H9 (cell line): ENCODE data around the gene TMPRSS2. TPM values are rescaled to one million over a fixed set of nuclear protein-coding genes. Genes with fewer than 3 reads are reported as not detected.

Experiments
- DNase-seq: peaks from one replicate; pipeline ENCODE4 v3.0.0-alpha.2; 2017
- H2AFZ ChIP-seq: one replicate; pipeline ENCODE4 v1.6.1; 2013; ENCODE audit warnings: mild to moderate bottlenecking, low read length, control low read depth, moderate library complexity
- H2AK5ac ChIP-seq: 2 replicates; pipeline ENCODE4 v1.6.1; 2013; ENCODE audit warnings: low read length, control low read depth, mixed read lengths; ENCODE audit not compliant: insufficient read length
- H2BK120ac ChIP-seq: one replicate; pipeline ENCODE4 v1.6.1; 2013; ENCODE audit warnings: low read depth, mild to moderate bottlenecking, low read length, control low read depth, inconsistent platforms; ENCODE audit not compliant: poor library complexity, severe bottlenecking
- H2BK12ac ChIP-seq: 2 replicates; pipeline ENCODE4 v1.6.1; 2013; ENCODE audit warnings: low read length, control low read depth, mixed read lengths, low read depth; ENCODE audit not compliant: insufficient read length
- H2BK15ac ChIP-seq: 2 replicates; pipeline ENCODE4 v1.6.1; 2013; ENCODE audit warnings: low read depth, low read length, control low read depth
- H2BK20ac ChIP-seq: one replicate; pipeline ENCODE4 v1.6.1; 2013; ENCODE audit warnings: low read depth, mild to moderate bottlenecking, low read length, control low read depth, inconsistent platforms; ENCODE audit not compliant: poor library complexity, severe bottlenecking
- H2BK5ac ChIP-seq: 2 replicates; pipeline ENCODE4 v1.6.1; 2013; ENCODE audit warnings: low read length, control low read depth, mixed read lengths; ENCODE audit not compliant: insufficient read length
- H3K14ac ChIP-seq: 2 replicates; pipeline ENCODE4 v1.6.1; 2013; ENCODE audit warnings: low read length, control low read depth; ENCODE audit not compliant: insufficient read depth
- H3K18ac ChIP-seq: 2 replicates; pipeline ENCODE4 v1.6.1; 2013; ENCODE audit warnings: low read depth, mild to moderate bottlenecking, mixed read lengths, low read length, control low read depth; ENCODE audit not compliant: insufficient read length
- H3K23ac ChIP-seq: 2 replicates; pipeline ENCODE4 v1.6.1; 2013; ENCODE audit warnings: low read length, control low read depth, mixed read lengths, low read depth; ENCODE audit not compliant: insufficient read length
- H3K23me2 ChIP-seq: 2 replicates; pipeline ENCODE4 v1.6.1; 2013; ENCODE audit warnings: low read depth, mild to moderate bottlenecking, mixed read lengths, low read length, control low read depth; ENCODE audit not compliant: insufficient read length, poor library complexity, severe bottlenecking
- H3K27ac ChIP-seq: 2 replicates; pipeline ENCODE4 v1.5.1; 2013; ENCODE audit warnings: low read length, control low read depth, mixed read lengths, low read depth; ENCODE audit not compliant: insufficient read length
- H3K27me3 ChIP-seq: 2 replicates; pipeline ENCODE4 v1.6.1; 2013; ENCODE audit warnings: low read length, control low read depth, inconsistent platforms; ENCODE audit not compliant: insufficient read depth
- H3K4ac ChIP-seq: 2 replicates; pipeline ENCODE4 v1.6.1; 2013; ENCODE audit warnings: low read depth, mild to moderate bottlenecking, control low read depth, inconsistent platforms, low read length, moderate library complexity
- H3K4me1 ChIP-seq: 2 replicates; pipeline ENCODE4 v1.6.1; 2013; ENCODE audit warnings: low read length, control low read depth, inconsistent platforms; ENCODE audit not compliant: insufficient read depth
- H3K4me2 ChIP-seq: 2 replicates; pipeline ENCODE4 v1.6.1; 2013; ENCODE audit warnings: low read length, control low read depth, mixed read lengths; ENCODE audit not compliant: insufficient read length, insufficient read depth
- H3K56ac ChIP-seq: 2 replicates; pipeline ENCODE4 v1.6.1; 2013; ENCODE audit warnings: low read depth, mild to moderate bottlenecking, mixed read lengths, low read length, control low read depth; ENCODE audit not compliant: insufficient read length
- H3K79me1 ChIP-seq: 2 replicates; pipeline ENCODE4 v1.6.1; 2013; ENCODE audit warnings: low read depth, mild to moderate bottlenecking, moderate library complexity, low read length, control low read depth, inconsistent platforms; ENCODE audit not compliant: insufficient read depth, poor library complexity, severe bottlenecking
- H3K79me2 ChIP-seq: 2 replicates; pipeline ENCODE4 v1.6.1; 2013; ENCODE audit warnings: low read length, control low read depth, inconsistent platforms; ENCODE audit not compliant: insufficient read depth
- H3K9ac ChIP-seq: 2 replicates; pipeline ENCODE4 v1.6.1; 2013; ENCODE audit warnings: low read length, control low read depth, mixed read lengths; ENCODE audit not compliant: insufficient read length; ENCODE audit errors: extremely low read depth
- H3K9me3 ChIP-seq: one replicate; pipeline ENCODE4 v1.6.1; 2013; ENCODE audit warnings: low read depth, low read length, inconsistent platforms; ENCODE audit not compliant: control insufficient read depth
- H3T11ph ChIP-seq: one replicate; pipeline ENCODE4 v1.6.1; 2013; ENCODE audit warnings: mild to moderate bottlenecking, low read length, control low read depth, inconsistent platforms
- H4K20me1 ChIP-seq: one replicate; pipeline ENCODE4 v1.6.1; 2013; ENCODE audit not compliant: control insufficient read depth, insufficient read length, insufficient read depth
- H4K5ac ChIP-seq: 2 replicates; pipeline ENCODE4 v1.6.1; 2013; ENCODE audit warnings: low read depth, mild to moderate bottlenecking, mixed read lengths, low read length, control low read depth; ENCODE audit not compliant: insufficient read length
- H4K8ac ChIP-seq: replicated peaks from 2 replicates; pipeline ENCODE4 v1.6.1; 2013; ENCODE audit warnings: low read length, control low read depth, mixed read lengths, low read depth; ENCODE audit not compliant: insufficient read length
- H4K91ac ChIP-seq: 2 replicates; pipeline ENCODE4 v1.6.1; 2013; ENCODE audit warnings: low read depth, mild to moderate bottlenecking, moderate library complexity, mixed read lengths, low read length, control low read depth; ENCODE audit not compliant: insufficient read length
- H3K27ac Mint-ChIP-seq, 3 experiments: 2 replicates in 2 of 3; 3 replicates in 1 of 3; pipeline ENCODE4 v1.8.0; 2020 to 2021; ENCODE audit warnings: mixed read lengths in 3 of 3, mild to moderate bottlenecking in 1 of 3, moderate library complexity in 1 of 3
- H3K27me3 Mint-ChIP-seq: 2 replicates; pipeline ENCODE4 v1.8.0; 2021; ENCODE audit warnings: low read depth, mild to moderate bottlenecking, moderate library complexity, mixed read lengths
- H3K36me3 Mint-ChIP-seq, 3 experiments: 2 replicates in 2 of 3; 3 replicates in 1 of 3; pipeline ENCODE4 v1.8.0; 2020 to 2021; ENCODE audit warnings: low read depth in 3 of 3, mixed read lengths in 3 of 3; ENCODE audit not compliant: insufficient read depth in 1 of 3
- H3K4me1 Mint-ChIP-seq, 2 experiments: 2 replicates each; pipeline ENCODE4 v1.8.0; 2020; ENCODE audit warnings: mixed read lengths in 2 of 2
- H3K4me3 Mint-ChIP-seq, 2 experiments: 2 replicates in 1 of 2; 3 replicates in 1 of 2; pipeline ENCODE4 v1.8.0; 2020 to 2021; ENCODE audit warnings: mild to moderate bottlenecking in 2 of 2, mixed read lengths in 2 of 2, moderate library complexity in 1 of 2
- H3K9me3 Mint-ChIP-seq, 2 experiments: 2 replicates in 1 of 2; 3 replicates in 1 of 2; pipeline ENCODE4 v1.8.0; 2020; ENCODE audit warnings: mild to moderate bottlenecking in 2 of 2, mixed read lengths in 2 of 2, moderate library complexity in 1 of 2
- CTCF ChIP-seq: fragments of 200-600 bp; sonication (generic); conservative IDR thresholded peaks from 3 replicates; pipeline ENCODE4 v1.8.0; 2021; ENCODE audit warnings: antibody characterized with exemption, mild to moderate bottlenecking
- WGBS: extraction: QIAGEN DNeasy Blood & Tissue Kit; methylation state at CpG from one replicate; pipeline ENCODE4 v1.1.7; 2013; ENCODE audit warnings: missing lambda C conversion rate, low lambda C conversion rate, mixed read lengths; ENCODE audit not compliant: insufficient read length; ENCODE audit errors: extremely low coverage; 5-methylcytosine and 5-hydroxymethylcytosine counted together
- total RNA-seq: library from RNA; stranded (reverse); gene quantifications from 2 replicates; pipeline ENCODE4 v1.2.1, GENCODE V29; 2021

TMPRSS2 gene
- total RNA-seq, 1 experiment from 2014 or later: 12.1 TPM

- H3K4me2 ChIP-seq: no peak overlapping the region
- H3K79me1 ChIP-seq: no peaks in the 10 kb centered on the region
- no peak for TF ChIP-seq CTCF
- H3K9me3 Mint-ChIP-seq: peaks cover 0 to 3% of the 10 kb centered on the region in 2 experiments; a peak in 1 of 5 replicates
- no peak overlapping the region for H4K5ac ChIP-seq
- H3K14ac ChIP-seq: no peak overlapping the region
- no peak overlapping the region for H3K56ac ChIP-seq
- WGBS: no CpG with 5 or more reads among the region's 7 CpGs
- no peak overlapping the region for H2AFZ ChIP-seq
- H3K27ac Mint-ChIP-seq: no peak overlapping the region
- H2BK12ac ChIP-seq: no peak overlapping the region
- no peak overlapping the region for H2AK5ac ChIP-seq
- H3K36me3 Mint-ChIP-seq: 0 out of 7 replicates have a peak, but pooled peaks cover 0 to 4% (median 0%) of the 10 kb centered on the region in 3 experiments
- no peaks in the 10 kb centered on the region for H3K9me3 ChIP-seq
- no peak overlapping the region for H3K27ac ChIP-seq
- peaks cover 19 to 26% of the 10 kb centered on the region in 2 experiments for H3K4me1 Mint-ChIP-seq
- H3K23me2 ChIP-seq: no peaks in the 10 kb centered on the region
- H4K20me1 ChIP-seq: no peaks in the 10 kb centered on the region
- H2BK5ac ChIP-seq: no peak overlapping the region
- H3K23ac ChIP-seq: no peak overlapping the region
- H3K79me2 ChIP-seq: no peaks in the 10 kb centered on the region
- no peak overlapping the region for H2BK120ac ChIP-seq
- no peaks in the 10 kb centered on the region; the same call in 1 of the 2 replicates for H3K27me3 Mint-ChIP-seq
- H4K8ac ChIP-seq: no peak overlapping the region
- DNase-seq: no peak
- no peak overlapping the region for H2BK20ac ChIP-seq
- no peak overlapping the region for H3K4me3 Mint-ChIP-seq
- no peak overlapping the region for H3K9ac ChIP-seq
- H3K27me3 ChIP-seq: no peaks in the 10 kb centered on the region
- no peak overlapping the region for H3T11ph ChIP-seq
- no peak overlapping the region for H4K91ac ChIP-seq
- H3K4ac ChIP-seq: no peak overlapping the region
- H3K18ac ChIP-seq: no peak overlapping the region
- H3K4me1 ChIP-seq: no peaks in the 10 kb centered on the region
- no peak overlapping the region for H2BK15ac ChIP-seq
Measured at GRCh38 chr21:41545500-41546359, 37.8 kb upstream of the TMPRSS2 start.
